ENCODE data around the gene GCNT4. TPM values are rescaled to one million over a fixed set of nuclear protein-coding genes. Genes with fewer than 3 reads are reported as not detected.
"Not testable (repeated sequence)": the region's sequence is repeated elsewhere in the genome, so short reads cannot be mapped to it uniquely, and the experiment has no call there.

GCNT4 gene
- not detected in 2 replicates for total RNA-seq (2014; rRNA removed; shearing (Covaris generic))
- polyA plus RNA-seq (2015; cell fraction: cytosol; rRNA removed): 0.03 TPM in 2 replicates
- 0.03 TPM in 1 of 2 replicates, not detected in the other for polyA plus RNA-seq (2015; cell fraction: nucleus; rRNA removed)

GRCh38 chr5:75052192-75053053 is at the start of gene GCNT4:
Gene GCNT4 (minus strand): TSS chr5:75052558. CDS start chr5:75030037, 22,521 bp downstream.
- peak; percentile 31 for DNase-seq (ENCODE audit: low read depth)

GRCh38 chr5:75095956-75096355 is 43.6 kb upstream of the GCNT4 start:
- DNase-seq (ENCODE audit: low read depth): not testable (repeated sequence)

- peak; percentile 60 for DNase-seq (ENCODE audit: low read depth)
These were observed 39.2 kb upstream of the GCNT4 start for GRCh38 chr5:75091597-75091996.

GRCh38 chr5:75089662-75090061 is 37.3 kb upstream of the GCNT4 start:
- no peak for DNase-seq (ENCODE audit: low read depth)

GRCh38 chr5:75089137-75089536 is 36.8 kb upstream of the GCNT4 start:
- peak; percentile 69 for DNase-seq (ENCODE audit: low read depth)

GRCh38 chr5:75088648-75089047 is 36.3 kb upstream of the GCNT4 start:
- DNase-seq (ENCODE audit: low read depth): no peak

GRCh38 chr5:75081510-75081909 is 29.2 kb upstream of the GCNT4 start:
- no peak for DNase-seq (ENCODE audit: low read depth)

- DNase-seq (ENCODE audit: low read depth): not testable (repeated sequence)
These were observed 27.0 kb upstream of the GCNT4 start for GRCh38 chr5:75079346-75079745.

- no peak for DNase-seq (ENCODE audit: low read depth)
These were observed 25.7 kb upstream of the GCNT4 start for GRCh38 chr5:75078027-75078426.

- no peak for DNase-seq (ENCODE audit: low read depth)
These were observed 19.7 kb upstream of the GCNT4 start for GRCh38 chr5:75072061-75072460.

- DNase-seq (ENCODE audit: low read depth): no peak
These were observed 18.7 kb upstream of the GCNT4 start for GRCh38 chr5:75071100-75071499.

GRCh38 chr5:75067434-75067833 is 15.1 kb upstream of the GCNT4 start:
- DNase-seq (ENCODE audit: low read depth): no peak

- no peak for DNase-seq (ENCODE audit: low read depth)
These were observed 10.7 kb upstream of the GCNT4 start for GRCh38 chr5:75062925-75063531.

- no peak for DNase-seq (ENCODE audit: low read depth)
These were observed 7.7 kb upstream of the GCNT4 start for GRCh38 chr5:75059912-75060545.

- DNase-seq (ENCODE audit: low read depth): no peak
These were observed 6.7 kb upstream of the GCNT4 start for GRCh38 chr5:75058986-75059535.

- DNase-seq (ENCODE audit: low read depth): no peak
These were observed 5.2 kb upstream of the GCNT4 start for GRCh38 chr5:75057561-75057960.

- no peak for DNase-seq (ENCODE audit: low read depth)
These were observed 3.4 kb upstream of the GCNT4 start for GRCh38 chr5:75055727-75056144.

GRCh38 chr5:75054134-75054930 is 2.0 kb upstream of the GCNT4 start:
- DNase-seq (ENCODE audit: low read depth): no peak

- peak; percentile 27 for DNase-seq (ENCODE audit: low read depth)
These were observed 1.2 kb upstream of the GCNT4 start for GRCh38 chr5:75053304-75054133.

GRCh38 chr5:75053054-75053303 is 621 bp upstream of the GCNT4 start:
- no peak for DNase-seq (ENCODE audit: low read depth)

Measured in HT1080 (cell line).